Measurements from ENCODE around the gene HMCN1. TPM values are rescaled to one million over a fixed set of nuclear protein-coding genes. Genes with fewer than 3 reads are reported as not detected.
"Not testable (repeated sequence)": the region's sequence is repeated elsewhere in the genome, so short reads cannot be mapped to it uniquely, and the experiment has no call there.

Gene HMCN1
- total RNA-seq, 1 experiment from 2014 or later = under 0.01 TPM

GRCh38 chr1:185731446-185731845 lies 2.7 kb upstream of the HMCN1 start:
- Histone ChIP-seq H3K9me3 (peaks cover 5% of the 10 kb centered on the region), H3K36me3 (no peaks in the 10 kb centered on the region), H3K4me3 (no peak overlapping the region), H3K27me3 (peaks cover 14% of the 10 kb centered on the region)
- DNase-seq = no peak

- Histone ChIP-seq H3K4me3 (no peak overlapping the region), H3K9me3 (peaks cover 5% of the 10 kb centered on the region), H3K36me3 (no peaks in the 10 kb centered on the region), H3K27me3 (peaks cover 14% of the 10 kb centered on the region)
- DNase-seq = no peak
Measured at GRCh38 chr1:185732951-185733350, 1.2 kb upstream of the HMCN1 start.

GRCh38 chr1:185734929-185735700 lies 924 bp downstream of the HMCN1 start:
- Histone ChIP-seq H3K9me3 (peaks cover 5% of the 10 kb centered on the region), H3K27me3 (peaks cover 14% of the 10 kb centered on the region), H3K36me3 (no peaks in the 10 kb centered on the region), H3K4me3 (no peak overlapping the region)
- DNase-seq = no peak

- Histone ChIP-seq H3K27me3 (peaks cover 14% of the 10 kb centered on the region), H3K9me3 (peaks cover 3% of the 10 kb centered on the region), H3K4me3 (no peak overlapping the region), H3K36me3 (no peaks in the 10 kb centered on the region)
- no peak for DNase-seq
Measured at GRCh38 chr1:185735701-185736064, 1.5 kb downstream of the HMCN1 start.

GRCh38 chr1:185739967-185740366 lies 5.8 kb downstream of the HMCN1 start:
- peaks cover 6% of the 10 kb centered on the region; the same call in 1 of the 2 replicates for H3K27me3 ChIP-seq
- DNase-seq = no peak
- H3K9me3 ChIP-seq = no peaks in the 10 kb centered on the region; the same call in 1 of the 2 replicates
- no peaks in the 10 kb centered on the region for H3K36me3 ChIP-seq
- H3K4me3 ChIP-seq = no peak overlapping the region

GRCh38 chr1:185741551-185741950 lies 7.4 kb downstream of the HMCN1 start:
- Histone ChIP-seq H3K27me3 (no peaks in the 10 kb centered on the region), H3K9me3 (no peaks in the 10 kb centered on the region; the same call in 1 of the 2 replicates), H3K4me3 (no peak overlapping the region), H3K36me3 (no peaks in the 10 kb centered on the region)
- no peak for DNase-seq

GRCh38 chr1:185742403-185742802 lies 8.2 kb downstream of the HMCN1 start:
- Histone ChIP-seq H3K4me3 (no peak overlapping the region), H3K9me3 (no peaks in the 10 kb centered on the region; the same call in 1 of the 2 replicates), H3K27me3 (no peaks in the 10 kb centered on the region), H3K36me3 (no peaks in the 10 kb centered on the region)
- DNase-seq = no peak

- H3K27me3 ChIP-seq = no peaks in the 10 kb centered on the region
- peaks cover 2% of the 10 kb centered on the region for H3K9me3 ChIP-seq
- DNase-seq = no peak
Measured at GRCh38 chr1:185745165-185745564, 11.0 kb downstream of the HMCN1 start.

GRCh38 chr1:185759061-185759460 lies 24.9 kb downstream of the HMCN1 start:
- Histone ChIP-seq H3K36me3 (no peaks in the 10 kb centered on the region), H3K4me3 (no peak overlapping the region), H3K27me3 (peaks cover 23% of the 10 kb centered on the region), H3K9me3 (no peaks in the 10 kb centered on the region)
- DNase-seq = no peak

More at GRCh38 chr1:185745165-185745564, 11.0 kb downstream of the HMCN1 start:
- no peaks in the 10 kb centered on the region for H3K36me3 ChIP-seq
- H3K4me3 ChIP-seq = no peak overlapping the region

- no peaks in the 10 kb centered on the region for H3K9me3 ChIP-seq
- no peak overlapping the region for H3K4me3 ChIP-seq
- peaks cover 28% of the 10 kb centered on the region for H3K27me3 ChIP-seq
- H3K36me3 ChIP-seq = no peaks in the 10 kb centered on the region
- DNase-seq = no peak
Measured at GRCh38 chr1:185761841-185762240, 27.6 kb downstream of the HMCN1 start.

- H3K27me3 ChIP-seq = peaks cover 22% of the 10 kb centered on the region
- H3K4me3 ChIP-seq = no peak overlapping the region
- no peaks in the 10 kb centered on the region for H3K36me3 ChIP-seq
- no peak for DNase-seq
- H3K9me3 ChIP-seq = no peaks in the 10 kb centered on the region
Measured at GRCh38 chr1:185767508-185768120, 33.4 kb downstream of the HMCN1 start.

GRCh38 chr1:185768371-185768770 lies 34.2 kb downstream of the HMCN1 start:
- Histone ChIP-seq H3K36me3 (no peaks in the 10 kb centered on the region), H3K4me3 (no peak overlapping the region), H3K27me3 (peaks cover 18% of the 10 kb centered on the region), H3K9me3 (no peaks in the 10 kb centered on the region)
- no peak for DNase-seq

GRCh38 chr1:185769136-185769535 lies 34.9 kb downstream of the HMCN1 start:
- Histone ChIP-seq H3K27me3 (peaks cover 12% of the 10 kb centered on the region), H3K9me3 (no peaks in the 10 kb centered on the region), H3K36me3 (no peaks in the 10 kb centered on the region), H3K4me3 (no peak overlapping the region)
- DNase-seq = no peak

GRCh38 chr1:185774394-185774793 lies 40.2 kb downstream of the HMCN1 start:
- Histone ChIP-seq H3K9me3 (no peaks in the 10 kb centered on the region), H3K27me3 (peaks cover 3% of the 10 kb centered on the region; the same call in 1 of the 2 replicates), H3K4me3 (no peak overlapping the region), H3K36me3 (no peaks in the 10 kb centered on the region)
- DNase-seq = no peak

- H3K36me3 ChIP-seq = no peaks in the 10 kb centered on the region
- H3K9me3 ChIP-seq = 0 out of 2 replicates have a peak, but pooled peaks cover 5% of the 10 kb centered on the region
- peaks cover 3% of the 10 kb centered on the region; the same call in 1 of the 2 replicates for H3K27me3 ChIP-seq
- H3K4me3 ChIP-seq = no peak overlapping the region
- no peak for DNase-seq
Measured at GRCh38 chr1:185775501-185775900, 41.3 kb downstream of the HMCN1 start.

GRCh38 chr1:185776522-185776921 lies 42.3 kb downstream of the HMCN1 start:
- H3K4me3 ChIP-seq = no peak overlapping the region
- peaks cover 3% of the 10 kb centered on the region; the same call in 1 of the 2 replicates for H3K27me3 ChIP-seq
- H3K36me3 ChIP-seq = no peaks in the 10 kb centered on the region
- no peak for DNase-seq
- H3K9me3 ChIP-seq = 0 out of 2 replicates have a peak, but pooled peaks cover 5% of the 10 kb centered on the region

- not testable (repeated sequence) for H3K36me3 ChIP-seq, H3K27me3 ChIP-seq, DNase-seq, H3K4me3 ChIP-seq, H3K9me3 ChIP-seq
Measured at GRCh38 chr1:185783860-185784259, 49.7 kb downstream of the HMCN1 start.

- no peak overlapping the region for H3K4me3 ChIP-seq
- DNase-seq = no peak
- H3K9me3 ChIP-seq = no peaks in the 10 kb centered on the region
- H3K27me3 ChIP-seq = no peaks in the 10 kb centered on the region
- H3K36me3 ChIP-seq = no peaks in the 10 kb centered on the region
Measured at GRCh38 chr1:185785586-185785985, 51.4 kb downstream of the HMCN1 start.
